ENCODE data around the gene NUDT8. TPM values are rescaled to one million over a fixed set of nuclear protein-coding genes. Genes with fewer than 3 reads are reported as not detected.

NUDT8 gene
- total and polyA plus RNA-seq, 4 donors: 2.6 to 6.8 (median 6.4) TPM

DNA sequence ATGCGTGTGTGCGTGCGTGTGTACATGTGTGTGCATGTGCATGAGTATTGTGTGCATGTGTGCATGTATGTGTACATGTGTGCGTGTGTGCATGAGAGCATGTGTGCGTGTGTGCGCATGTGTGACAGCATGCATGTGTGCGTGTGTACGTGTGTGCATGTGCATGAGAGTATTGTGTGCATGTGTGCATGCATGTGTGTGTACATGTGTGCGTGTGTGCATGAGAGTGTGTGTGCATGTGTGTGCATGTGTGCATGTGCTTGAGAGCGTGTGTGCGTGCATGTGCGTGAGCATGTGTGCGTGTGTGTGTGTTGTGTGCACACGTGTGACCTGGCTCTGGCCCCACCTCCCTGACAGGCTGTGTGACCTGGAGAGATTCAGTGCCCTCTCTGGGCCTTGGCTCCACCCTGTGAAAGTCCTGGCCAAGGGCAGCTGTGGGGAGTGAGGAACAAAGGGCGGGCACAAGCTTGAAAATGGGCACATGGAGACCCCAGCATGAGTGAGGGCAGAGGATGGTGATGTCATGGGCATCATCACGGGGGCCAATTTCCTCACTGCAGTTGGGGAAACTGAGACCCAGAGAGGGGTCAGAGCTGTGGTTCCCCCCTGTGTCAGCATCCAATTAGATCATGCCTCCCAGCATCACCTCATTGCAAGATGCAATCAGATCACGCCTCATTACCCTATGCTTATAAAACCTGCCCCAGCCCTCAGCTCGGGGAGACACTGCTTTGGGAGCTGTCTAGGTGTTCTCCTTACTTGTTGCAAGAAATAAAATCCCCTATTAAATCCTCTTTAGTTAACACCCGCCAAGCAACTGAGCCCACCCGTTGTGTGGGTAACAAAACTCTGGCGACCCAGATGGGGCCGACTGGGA lies 20.1 kb upstream of the NUDT8 start:
- Histone ChIP-seq H3K27ac (ENCODE audit: low read depth, low read length) (no peak overlapping the region), H3K4me1 (ENCODE audit: control insufficient read depth, insufficient read depth, low read length) (peaks cover 12% of the 10 kb centered on the region), H3K4me3 (ENCODE audit: low read depth, low read length) (no peak overlapping the region), H3K36me3 (ENCODE audit: control insufficient read depth, insufficient read depth, low read length) (no peaks in the 10 kb centered on the region), H3K27me3 (ENCODE audit: control insufficient read depth, insufficient read depth, low read length) (no peaks in the 10 kb centered on the region), H3K9me3 (ENCODE audit: control insufficient read depth, insufficient read depth, low read length) (no peaks in the 10 kb centered on the region)
- 79% methylated on average over 21 of the region's 22 CpGs for WGBS (ENCODE audit: insufficient coverage)
- DNase-seq (ENCODE audit: low read depth in 4 of 6, low spot score in 6 of 6): peak in 1 of 6 donors; percentile 34

DNA sequence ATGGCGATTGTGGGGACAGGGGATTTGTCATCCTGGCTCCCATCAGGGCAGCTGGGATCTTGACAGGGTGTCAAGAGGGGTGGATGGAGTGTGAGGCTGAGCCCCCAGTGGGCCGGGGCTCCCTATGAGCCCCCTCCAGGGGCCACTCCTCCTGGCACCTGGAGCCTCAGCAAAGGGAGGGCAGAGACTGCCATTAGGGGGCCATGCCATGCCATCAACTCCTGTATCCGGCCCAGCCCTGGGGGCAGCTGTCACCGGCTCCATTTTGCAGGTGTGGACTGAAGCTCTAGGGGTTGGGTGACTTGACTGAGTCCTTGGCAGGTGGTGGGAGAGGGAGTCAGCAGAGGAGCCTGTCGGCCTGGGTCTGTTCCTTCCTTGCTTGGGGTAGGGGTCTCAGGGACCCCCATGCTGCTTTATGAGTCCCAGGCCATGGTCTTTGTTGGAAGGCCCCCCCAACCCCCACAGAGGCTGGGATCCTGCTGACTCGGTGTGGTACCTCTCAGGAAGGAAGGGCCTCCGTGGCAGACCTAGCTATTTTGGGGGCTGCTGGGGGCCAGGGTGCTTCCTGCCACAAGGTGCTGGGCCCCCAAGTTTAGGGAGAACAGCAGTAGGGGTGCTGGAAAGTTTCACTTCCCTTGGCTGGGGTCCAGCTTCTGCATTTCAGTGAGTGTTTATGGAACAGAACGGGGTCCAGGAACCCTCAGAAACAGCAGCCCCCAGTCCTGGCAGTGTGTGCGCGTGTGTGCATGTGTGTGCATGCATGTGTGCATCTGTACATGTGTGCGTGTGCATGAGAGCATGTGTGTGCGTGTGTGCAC lies 19.3 kb upstream of the NUDT8 start:
- no peaks in the 10 kb centered on the region for H3K27me3 ChIP-seq (ENCODE audit: control insufficient read depth, insufficient read depth, low read length)

DNA sequence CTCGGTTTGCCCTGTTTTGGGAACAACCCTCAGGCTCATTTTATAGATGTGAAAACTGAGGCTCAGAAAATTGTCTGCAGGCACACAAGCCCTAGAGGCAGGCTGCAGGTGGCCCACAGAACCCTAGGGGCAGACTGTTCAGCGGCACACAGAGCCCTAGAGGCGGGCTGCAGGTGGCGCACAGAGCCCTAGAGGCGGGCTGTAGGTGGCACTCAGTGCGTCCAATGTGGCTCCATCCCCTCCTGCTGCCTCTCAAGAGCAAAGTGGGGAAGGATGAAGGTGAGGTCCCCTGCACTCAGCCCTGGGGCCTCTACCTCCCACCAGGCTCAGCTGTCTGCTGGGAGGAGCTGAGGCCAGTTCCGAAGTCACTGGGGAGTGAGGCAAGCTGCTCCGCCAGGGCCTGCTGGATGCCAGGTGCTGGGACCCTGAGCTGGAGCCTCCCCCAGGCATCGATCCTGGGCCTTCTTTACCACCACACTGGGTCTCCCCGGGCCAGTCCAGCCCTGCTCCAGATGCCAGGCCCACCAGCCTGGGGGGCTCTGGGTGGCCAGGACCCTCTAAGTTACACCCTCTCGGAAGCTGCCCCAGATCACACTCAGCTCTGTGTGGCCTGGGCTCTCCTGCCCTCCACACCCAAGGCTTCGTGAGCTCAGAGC lies 18.5 kb upstream of the NUDT8 start:
- H3K4me1 ChIP-seq (ENCODE audit: control insufficient read depth, insufficient read depth, low read length): peaks cover 12% of the 10 kb centered on the region
- WGBS (ENCODE audit: insufficient coverage): 70% methylated on average over 8 of the region's 12 CpGs
- no peak overlapping the region for H3K27ac ChIP-seq (ENCODE audit: low read depth, low read length)
- no peak for DNase-seq (ENCODE audit: low read depth in 4 of 6, low spot score in 6 of 6)
- no peaks in the 10 kb centered on the region for H3K36me3 ChIP-seq (ENCODE audit: control insufficient read depth, insufficient read depth, low read length)
- no peak overlapping the region for H3K4me3 ChIP-seq (ENCODE audit: low read depth, low read length)
- no peaks in the 10 kb centered on the region for H3K27me3 ChIP-seq (ENCODE audit: control insufficient read depth, insufficient read depth, low read length)
- H3K9me3 ChIP-seq (ENCODE audit: control insufficient read depth, insufficient read depth, low read length): no peaks in the 10 kb centered on the region

More for the DNA sequence above, 19.3 kb upstream of the NUDT8 start:
- Histone ChIP-seq H3K4me1 (ENCODE audit: control insufficient read depth, insufficient read depth, low read length) (peaks cover 12% of the 10 kb centered on the region), H3K27ac (ENCODE audit: low read depth, low read length) (no peak overlapping the region), H3K9me3 (ENCODE audit: control insufficient read depth, insufficient read depth, low read length) (no peaks in the 10 kb centered on the region), H3K4me3 (ENCODE audit: low read depth, low read length) (no peak overlapping the region), H3K36me3 (ENCODE audit: control insufficient read depth, insufficient read depth, low read length) (no peaks in the 10 kb centered on the region)
- no peak for DNase-seq (ENCODE audit: low read depth in 4 of 6, low spot score in 6 of 6)
- WGBS (ENCODE audit: insufficient coverage): 77% methylated on average over 10 of the region's 12 CpGs

DNA sequence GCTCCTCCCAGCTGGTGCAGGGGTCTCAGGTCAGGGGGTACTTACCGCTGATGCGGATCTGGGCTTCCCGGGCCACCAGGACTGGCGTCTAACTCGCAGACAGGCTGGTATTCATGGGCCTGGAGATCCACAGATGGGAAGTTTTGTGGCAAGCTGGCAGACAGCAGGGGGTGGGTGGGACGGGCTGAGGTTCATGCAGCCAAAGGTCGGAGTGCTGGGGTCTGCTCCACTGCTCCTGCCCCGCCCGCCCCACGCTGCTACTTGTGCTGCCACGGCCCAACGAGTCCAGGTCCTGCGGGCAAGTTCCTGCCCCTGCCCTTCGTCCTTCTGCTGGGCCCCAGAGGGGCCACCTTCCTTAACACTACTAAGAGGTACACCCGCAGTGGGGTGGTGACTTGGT lies 17.7 kb upstream of the NUDT8 start:
- 75% methylated on average over 14 of the region's 15 CpGs for WGBS (ENCODE audit: insufficient coverage)
- Histone ChIP-seq H3K4me3 (ENCODE audit: low read depth, low read length) (no peak overlapping the region), H3K4me1 (ENCODE audit: control insufficient read depth, insufficient read depth, low read length) (peaks cover 12% of the 10 kb centered on the region), H3K9me3 (ENCODE audit: control insufficient read depth, insufficient read depth, low read length) (no peaks in the 10 kb centered on the region), H3K36me3 (ENCODE audit: control insufficient read depth, insufficient read depth, low read length) (no peaks in the 10 kb centered on the region), H3K27ac (ENCODE audit: low read depth, low read length) (no peak overlapping the region), H3K27me3 (ENCODE audit: control insufficient read depth, insufficient read depth, low read length) (no peaks in the 10 kb centered on the region)
- no peak for DNase-seq (ENCODE audit: low read depth in 4 of 6, low spot score in 6 of 6)

DNA sequence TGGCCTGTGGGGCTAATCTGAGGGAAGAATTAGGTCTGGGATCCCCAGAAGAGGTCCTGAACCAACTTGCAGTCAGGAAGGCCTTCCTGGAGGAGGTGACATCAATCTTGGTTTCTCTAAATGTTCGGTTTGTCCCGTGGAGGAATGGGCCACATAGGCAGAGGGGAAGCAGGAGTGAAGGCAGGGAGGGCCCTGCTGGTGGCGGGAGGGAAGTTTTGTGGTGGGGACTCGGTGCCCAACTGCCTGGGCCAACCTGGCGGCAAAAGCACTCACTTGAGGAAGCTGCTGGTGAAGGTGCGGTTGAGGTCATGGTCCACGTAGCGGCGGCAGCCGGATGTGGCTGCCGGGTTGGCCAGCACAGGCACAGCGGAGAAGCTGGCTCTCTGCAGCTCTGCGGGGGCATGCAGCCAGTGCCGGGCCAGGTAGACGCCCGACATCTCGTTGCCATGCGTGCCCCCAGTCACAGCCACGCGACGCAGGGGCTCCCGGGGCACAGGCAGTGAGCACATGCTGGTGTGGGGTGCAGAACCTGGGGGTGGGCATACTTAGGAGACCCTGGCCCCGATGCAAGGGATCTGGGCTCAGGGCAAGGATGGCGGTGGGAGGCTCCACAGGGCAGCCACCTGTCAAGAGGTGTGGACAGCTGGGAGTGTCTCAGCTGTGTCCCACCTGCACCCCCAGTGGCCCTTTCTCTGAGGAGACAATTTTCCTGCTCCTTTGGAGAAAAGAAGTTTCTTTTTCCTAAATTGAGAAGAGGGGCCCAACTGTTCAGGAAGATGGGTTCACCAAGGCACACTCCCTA lies 17.0 kb upstream of the NUDT8 start:
- Histone ChIP-seq H3K4me1 (ENCODE audit: control insufficient read depth, insufficient read depth, low read length) (peaks cover 12% of the 10 kb centered on the region), H3K36me3 (ENCODE audit: control insufficient read depth, insufficient read depth, low read length) (no peaks in the 10 kb centered on the region), H3K9me3 (ENCODE audit: control insufficient read depth, insufficient read depth, low read length) (no peaks in the 10 kb centered on the region), H3K4me3 (ENCODE audit: low read depth, low read length) (no peak overlapping the region), H3K27me3 (ENCODE audit: control insufficient read depth, insufficient read depth, low read length) (no peaks in the 10 kb centered on the region), H3K27ac (ENCODE audit: low read depth, low read length) (no peak overlapping the region)
- 82% methylated on average over 24 of the region's 24 CpGs for WGBS (ENCODE audit: insufficient coverage)
- no peak for DNase-seq (ENCODE audit: low read depth in 4 of 6, low spot score in 6 of 6)

DNA sequence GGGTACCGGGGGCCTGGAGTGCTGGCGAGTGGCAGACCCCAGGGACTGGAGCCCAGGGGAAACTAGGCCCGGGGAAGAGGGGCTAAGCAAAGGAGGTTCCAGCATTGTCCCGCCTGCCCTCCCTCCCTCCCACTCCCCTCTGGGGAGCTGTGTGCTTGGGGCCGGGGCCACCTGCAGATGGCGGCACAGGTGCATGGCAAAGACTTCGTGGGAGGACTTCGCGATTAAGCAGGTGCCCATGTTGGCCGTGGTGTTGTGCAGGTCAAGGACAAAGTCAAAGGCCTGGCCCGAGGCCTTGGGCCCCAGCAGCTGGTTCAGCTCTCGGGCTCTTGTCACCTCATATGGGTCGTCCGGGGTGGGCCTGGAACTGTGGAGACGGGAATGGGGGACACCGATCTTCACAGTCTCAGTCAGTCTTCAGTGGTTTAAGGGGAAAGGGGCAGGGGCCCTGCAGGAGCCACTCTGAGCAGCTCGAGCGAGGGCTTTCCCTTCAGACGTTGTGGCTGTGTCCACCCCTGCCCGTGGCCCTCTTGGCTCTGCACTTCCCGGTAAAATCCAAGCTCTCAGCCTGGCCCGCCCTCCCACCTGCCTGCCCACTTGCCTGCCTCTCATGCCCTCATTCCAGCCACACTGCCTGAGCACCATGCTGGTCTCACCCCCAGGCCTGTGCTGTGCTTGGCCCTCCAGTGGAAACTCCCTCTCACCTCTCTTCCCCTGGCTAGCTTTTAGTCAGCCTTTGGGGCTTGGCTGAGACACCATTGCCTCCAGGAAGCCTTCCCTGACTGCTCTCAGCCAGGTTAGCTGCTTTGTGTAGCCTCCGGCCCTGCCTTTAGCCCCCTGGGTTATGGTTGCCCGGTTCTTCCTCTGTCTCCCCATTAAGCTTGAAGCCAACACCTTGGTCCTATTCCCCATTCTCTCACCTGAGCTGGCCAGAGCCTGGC lies 16.1 kb upstream of the NUDT8 start:
- no peak overlapping the region for H3K27ac ChIP-seq (ENCODE audit: low read depth, low read length)
- WGBS (ENCODE audit: insufficient coverage): 77% methylated on average over 21 of the region's 24 CpGs
- no peaks in the 10 kb centered on the region for H3K27me3 ChIP-seq (ENCODE audit: control insufficient read depth, insufficient read depth, low read length)
- H3K4me3 ChIP-seq (ENCODE audit: low read depth, low read length): no peak overlapping the region
- H3K36me3 ChIP-seq (ENCODE audit: control insufficient read depth, insufficient read depth, low read length): no peaks in the 10 kb centered on the region
- no peaks in the 10 kb centered on the region for H3K9me3 ChIP-seq (ENCODE audit: control insufficient read depth, insufficient read depth, low read length)
- no peak for DNase-seq (ENCODE audit: low read depth in 4 of 6, low spot score in 6 of 6)
- peaks cover 14% of the 10 kb centered on the region for H3K4me1 ChIP-seq (ENCODE audit: control insufficient read depth, insufficient read depth, low read length)

DNA sequence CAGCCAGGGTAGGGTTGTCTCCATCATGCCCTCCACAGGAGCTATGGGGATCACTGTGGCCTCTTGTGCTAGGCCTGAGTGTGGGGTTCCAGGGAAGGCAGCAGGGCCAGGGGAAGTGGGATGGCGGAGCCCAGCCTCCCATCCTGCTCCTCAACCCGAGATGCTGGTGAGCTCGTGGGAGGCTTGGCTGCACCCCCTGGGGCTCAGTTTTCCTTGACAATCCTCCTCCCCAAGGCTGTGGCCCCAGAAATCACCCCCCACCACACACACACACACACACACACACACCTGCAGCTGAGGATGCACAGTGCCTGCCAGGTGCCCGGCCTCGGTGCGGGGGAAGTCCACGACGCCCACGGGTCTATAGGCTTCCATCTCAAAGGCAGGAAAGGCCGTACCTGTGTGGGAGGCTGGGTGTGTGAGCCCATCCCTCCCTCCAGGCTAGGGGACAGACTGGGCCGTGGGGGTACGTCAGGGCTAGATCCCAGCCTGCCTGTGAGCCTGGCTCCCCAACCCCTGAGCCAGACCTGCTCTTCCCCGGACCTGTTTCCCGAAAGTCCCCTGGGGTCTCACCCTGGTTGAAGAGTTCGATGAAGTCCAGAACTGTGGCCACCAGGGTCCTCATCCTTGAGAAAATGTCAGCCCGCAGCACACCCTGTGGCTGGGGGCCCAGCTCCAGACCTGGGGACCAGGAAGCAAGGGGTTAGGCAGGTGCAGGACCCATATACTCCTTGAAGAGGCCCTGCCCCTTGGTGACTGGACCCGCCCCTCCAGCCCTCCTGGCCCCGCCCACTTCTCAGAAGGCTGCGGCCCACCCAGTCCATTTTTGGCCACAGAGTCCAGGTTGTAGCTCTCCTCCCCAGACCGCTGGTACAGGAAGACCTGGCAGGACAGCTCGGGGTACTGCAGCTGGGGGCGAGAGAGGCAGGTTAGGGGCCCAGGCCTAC lies 15.0 kb upstream of the NUDT8 start:
- Histone ChIP-seq H3K4me3 (ENCODE audit: low read depth, low read length) (no peak overlapping the region), H3K4me1 (ENCODE audit: control insufficient read depth, insufficient read depth, low read length) (peaks cover 19% of the 10 kb centered on the region), H3K9me3 (ENCODE audit: control insufficient read depth, insufficient read depth, low read length) (no peaks in the 10 kb centered on the region), H3K27ac (ENCODE audit: low read depth, low read length) (no peak overlapping the region), H3K27me3 (ENCODE audit: control insufficient read depth, insufficient read depth, low read length) (no peaks in the 10 kb centered on the region), H3K36me3 (ENCODE audit: control insufficient read depth, insufficient read depth, low read length) (no peaks in the 10 kb centered on the region)
- no peak for DNase-seq (ENCODE audit: low read depth in 4 of 6, low spot score in 6 of 6)
- WGBS (ENCODE audit: insufficient coverage): 92% methylated on average over 18 of the region's 22 CpGs

DNA sequence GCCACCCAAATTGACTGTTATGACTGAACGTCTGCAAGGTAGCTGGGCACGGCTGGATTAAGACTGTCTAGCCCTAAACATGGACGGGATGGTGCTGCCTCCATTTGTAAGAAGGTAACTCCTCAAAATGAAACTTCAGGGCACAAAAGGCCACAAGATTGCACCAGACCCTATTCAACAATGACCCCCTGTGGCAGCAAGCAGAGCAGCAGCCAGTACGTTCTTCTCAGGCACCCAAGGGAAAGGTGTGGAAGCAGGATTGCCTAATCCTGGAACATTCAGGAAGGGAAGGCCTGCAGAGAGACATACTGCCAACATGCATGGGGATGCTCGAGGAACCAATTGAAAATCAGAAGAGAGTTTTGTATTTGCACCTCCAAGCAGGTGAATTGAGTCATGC lies 14.3 kb upstream of the NUDT8 start:
- Histone ChIP-seq H3K4me3 (ENCODE audit: low read depth, low read length) (no peak overlapping the region), H3K27ac (ENCODE audit: low read depth, low read length) (no peak overlapping the region), H3K27me3 (ENCODE audit: control insufficient read depth, insufficient read depth, low read length) (no peaks in the 10 kb centered on the region), H3K4me1 (ENCODE audit: control insufficient read depth, insufficient read depth, low read length) (peaks cover 21% of the 10 kb centered on the region), H3K9me3 (ENCODE audit: control insufficient read depth, insufficient read depth, low read length) (no peaks in the 10 kb centered on the region), H3K36me3 (ENCODE audit: control insufficient read depth, insufficient read depth, low read length) (no peaks in the 10 kb centered on the region)
- 87% methylated on average over 5 of the region's 5 CpGs for WGBS (ENCODE audit: insufficient coverage)
- no peak for DNase-seq (ENCODE audit: low read depth in 4 of 6, low spot score in 6 of 6)

Measured in spinal cord (tissue), 10 donors.